Urothelium cell line (cell line): ENCODE data around the gene PDLIM3.
"Not testable (repeated sequence)": the region's sequence is repeated elsewhere in the genome, so short reads cannot be mapped to it uniquely, and the experiment has no call there.

Experiments used
- DNase-seq: peaks from one replicate; pipeline ENCODE4 v3.0.0; 2011; ENCODE audit warnings: low spot score, mixed read lengths
- FAIRE-seq: peaks from 2 replicates; lab custom pipeline; 2011; peaks lifted over from hg19 to GRCh38; lab: Jason Lieb, UNC

PDLIM3 gene

DNA sequence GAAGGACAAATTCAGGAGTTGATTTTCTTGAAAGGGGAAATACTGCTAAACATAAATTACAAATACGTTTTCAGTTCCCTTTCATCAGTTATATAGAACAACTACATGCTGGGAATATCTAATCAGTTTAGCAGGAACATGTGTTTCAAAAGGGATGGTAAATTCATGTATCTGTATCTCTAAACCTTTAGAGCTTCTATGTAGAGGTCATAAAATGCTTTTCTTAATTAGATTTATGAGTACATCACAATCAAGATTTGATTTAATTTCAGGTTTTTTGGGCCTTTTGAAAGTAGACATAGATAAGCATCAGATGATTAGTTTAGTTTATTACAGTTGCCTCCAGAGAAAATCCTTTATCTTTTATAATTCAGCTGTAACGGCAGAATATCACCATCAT, 12.9 kb downstream of the PDLIM3 start:
- DNase-seq: no peak
- no peak for FAIRE-seq

DNA sequence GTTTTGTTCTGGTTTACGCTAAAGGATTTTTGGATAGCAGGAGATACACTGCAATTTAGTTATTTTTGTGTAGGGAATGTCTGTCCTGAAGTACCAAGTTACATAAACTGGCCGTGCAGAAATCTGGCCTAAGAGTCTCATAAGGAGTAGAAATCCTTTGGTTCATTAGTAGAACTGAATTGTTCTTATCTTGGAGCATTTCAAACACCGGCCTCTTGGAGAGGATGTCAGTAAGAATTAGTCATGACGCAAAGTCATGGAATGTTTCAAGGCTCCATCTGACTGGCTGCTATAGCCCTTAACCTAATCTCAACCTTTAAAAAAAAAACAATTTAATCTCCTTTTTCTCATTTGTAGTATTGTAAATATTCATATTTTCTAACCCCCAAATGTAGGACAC, 15.2 kb downstream of the PDLIM3 start:
- FAIRE-seq (no peak), DNase-seq (no peak)

DNA sequence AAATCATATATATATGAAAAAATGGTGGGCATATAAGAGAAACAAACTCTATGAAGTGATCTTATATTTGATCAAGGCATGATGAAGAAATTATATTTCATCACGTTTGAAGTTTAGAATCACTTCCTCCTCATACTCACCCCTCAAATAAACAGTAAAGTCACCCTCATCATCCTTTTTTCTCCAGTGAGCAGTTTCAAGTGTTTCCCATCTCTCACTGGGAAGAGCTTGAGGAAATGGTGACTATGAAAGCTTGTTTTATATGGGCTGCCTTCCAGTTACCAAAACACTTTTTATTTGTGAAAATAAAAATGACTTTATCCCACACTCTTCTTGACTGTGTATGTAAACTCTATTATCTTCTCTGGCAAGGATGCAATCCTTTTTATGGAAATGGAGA, 16.8 kb downstream of the PDLIM3 start:
- no peak for FAIRE-seq
- no peak for DNase-seq

- DNase-seq: no peak
- no peak for FAIRE-seq
Observed at GRCh38 chr4:185518069-185518468, 17.2 kb downstream of the PDLIM3 start.

- DNase-seq (no peak), FAIRE-seq (no peak)
Observed at GRCh38 chr4:185515248-185515647, 20.1 kb downstream of the PDLIM3 start.

- DNase-seq (no peak), FAIRE-seq (no peak)
Observed at GRCh38 chr4:185514182-185514697, 21.1 kb downstream of the PDLIM3 start.

DNA sequence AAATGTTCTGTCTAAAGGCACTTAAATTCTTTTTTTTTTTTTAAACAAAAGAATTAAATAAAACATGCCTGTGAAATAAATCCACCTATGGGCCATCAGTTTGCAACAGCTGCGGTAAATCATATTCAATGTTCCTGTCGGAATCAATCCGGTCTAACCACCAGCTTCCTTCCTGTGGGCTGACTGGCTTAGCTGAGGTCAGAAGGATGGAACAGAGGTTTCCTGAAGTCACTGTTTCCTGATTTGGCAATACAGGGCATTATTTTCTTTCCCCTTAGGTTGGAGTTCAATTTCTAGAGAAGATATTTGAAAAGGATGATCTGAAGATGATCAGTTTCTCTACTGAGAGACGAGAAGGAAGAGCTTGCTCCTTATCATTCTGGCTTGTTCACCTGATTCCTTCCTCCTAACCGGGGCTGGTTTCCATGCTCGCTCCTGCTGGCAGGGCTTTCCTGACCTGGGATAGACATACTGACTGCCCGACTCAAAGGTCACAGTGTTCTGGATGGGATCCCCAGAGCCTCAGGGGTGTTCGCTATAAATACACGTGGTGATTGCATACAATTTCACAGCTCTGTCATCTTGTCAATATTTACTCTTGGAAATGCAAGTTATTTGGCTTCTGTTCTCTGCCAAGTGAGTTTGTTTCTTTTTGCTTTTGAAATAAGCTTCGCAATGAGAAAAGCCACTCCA, 21.7 kb downstream of the PDLIM3 start:
- DNase-seq: no peak
- FAIRE-seq: no peak

DNA sequence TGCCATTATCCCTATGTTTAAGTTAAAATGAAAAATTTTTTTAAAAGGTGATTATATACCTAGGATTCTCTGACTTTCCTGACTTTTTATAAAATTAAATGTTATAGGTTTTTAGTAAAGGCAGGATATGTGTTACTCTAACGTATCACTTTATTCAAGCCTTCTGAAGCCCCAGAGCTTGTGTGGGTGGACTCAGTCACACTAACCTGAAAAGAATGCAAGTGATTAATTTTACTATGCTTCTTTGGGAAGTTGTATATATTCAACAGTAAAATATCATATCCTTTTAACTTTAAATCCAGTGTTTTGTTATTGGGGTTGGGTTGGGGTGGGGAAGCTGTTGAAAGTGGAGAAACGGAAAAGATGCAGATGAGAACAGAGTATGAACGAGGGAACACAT, 22.8 kb downstream of the PDLIM3 start:
- FAIRE-seq: no peak
- no peak for DNase-seq

DNA sequence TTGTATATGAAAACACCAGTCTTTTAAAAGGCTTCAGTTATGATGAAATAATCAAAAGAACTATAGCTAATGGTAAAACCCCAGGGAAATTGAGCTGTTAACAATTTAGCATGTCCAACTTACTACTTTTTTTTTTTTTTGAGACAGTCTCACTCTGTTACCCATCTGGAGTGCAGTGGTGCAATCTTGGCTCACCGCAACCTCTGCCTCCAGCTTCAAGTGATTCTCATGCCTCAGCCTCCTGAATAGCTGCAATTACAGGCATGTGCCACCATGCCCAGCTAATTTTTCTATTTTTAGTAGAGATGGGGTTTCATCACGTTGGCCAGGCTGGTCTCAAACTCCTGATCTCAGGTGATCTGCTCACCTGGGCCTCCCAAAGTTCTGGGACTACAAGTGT, 24.1 kb downstream of the PDLIM3 start:
- FAIRE-seq: not testable (repeated sequence)

DNA sequence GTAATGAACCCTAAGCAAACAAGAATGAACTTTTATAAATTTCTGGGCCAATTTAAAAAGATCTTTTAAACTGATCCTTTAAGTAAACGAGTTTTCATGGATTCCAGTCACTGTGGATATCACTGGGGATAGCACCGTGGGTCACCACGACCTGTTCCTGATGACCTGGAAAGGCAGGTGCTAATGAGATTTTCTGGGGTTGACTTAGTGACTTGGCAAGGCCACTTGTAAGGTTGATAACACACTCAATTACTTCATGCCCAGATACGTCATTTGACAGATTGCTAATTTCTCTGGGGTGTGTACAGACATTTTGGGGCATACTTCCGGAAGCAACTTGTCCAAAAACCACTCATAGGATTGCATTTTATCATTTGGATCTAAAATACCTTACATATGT, 24.5 kb downstream of the PDLIM3 start:
- DNase-seq: no peak

More for the DNA sequence above, 24.1 kb downstream of the PDLIM3 start:
- DNase-seq: not testable (repeated sequence)

DNA sequence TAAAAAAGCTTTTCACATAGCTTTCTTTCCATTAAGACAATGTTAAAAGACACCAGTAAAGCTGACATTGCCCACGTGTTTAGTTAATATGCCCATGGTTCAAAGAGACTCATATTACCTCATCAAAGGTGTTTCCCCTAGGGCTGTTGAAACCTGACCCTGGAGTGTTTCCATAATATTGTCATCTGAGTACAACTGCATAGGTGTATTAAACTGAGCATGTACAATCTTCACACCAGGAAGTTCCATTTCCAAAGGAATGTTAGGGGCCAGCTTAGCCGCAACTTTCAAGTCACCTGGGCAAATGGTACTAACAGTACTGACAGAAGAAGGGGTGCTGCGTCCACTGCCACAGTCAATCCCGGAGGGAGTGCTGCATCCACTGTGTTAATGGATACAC, 27.1 kb downstream of the PDLIM3 start:
- DNase-seq: no peak
- no peak for FAIRE-seq

More for the DNA sequence above, 24.5 kb downstream of the PDLIM3 start:
- no peak for FAIRE-seq

DNA sequence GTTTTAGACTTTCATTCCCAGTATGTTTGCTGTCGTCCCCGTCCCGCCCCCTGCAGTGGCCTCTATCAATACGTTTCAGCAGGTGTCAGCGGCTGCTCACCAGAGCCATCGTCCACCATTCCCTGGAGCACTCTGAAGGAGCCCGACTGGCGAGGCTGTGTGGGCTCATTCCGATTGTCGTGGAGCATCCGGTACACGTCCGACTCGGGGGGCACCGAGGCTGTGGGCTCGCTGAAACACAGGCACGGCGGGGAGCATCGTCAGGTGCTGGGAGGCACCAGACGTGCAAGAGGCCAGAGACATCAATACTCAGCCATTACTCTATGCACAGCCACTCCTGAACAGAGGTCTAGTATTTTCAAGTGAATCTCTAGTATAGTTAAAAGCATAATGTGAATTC, 28.9 kb downstream of the PDLIM3 start:
- no peak for FAIRE-seq
- no peak for DNase-seq

DNA sequence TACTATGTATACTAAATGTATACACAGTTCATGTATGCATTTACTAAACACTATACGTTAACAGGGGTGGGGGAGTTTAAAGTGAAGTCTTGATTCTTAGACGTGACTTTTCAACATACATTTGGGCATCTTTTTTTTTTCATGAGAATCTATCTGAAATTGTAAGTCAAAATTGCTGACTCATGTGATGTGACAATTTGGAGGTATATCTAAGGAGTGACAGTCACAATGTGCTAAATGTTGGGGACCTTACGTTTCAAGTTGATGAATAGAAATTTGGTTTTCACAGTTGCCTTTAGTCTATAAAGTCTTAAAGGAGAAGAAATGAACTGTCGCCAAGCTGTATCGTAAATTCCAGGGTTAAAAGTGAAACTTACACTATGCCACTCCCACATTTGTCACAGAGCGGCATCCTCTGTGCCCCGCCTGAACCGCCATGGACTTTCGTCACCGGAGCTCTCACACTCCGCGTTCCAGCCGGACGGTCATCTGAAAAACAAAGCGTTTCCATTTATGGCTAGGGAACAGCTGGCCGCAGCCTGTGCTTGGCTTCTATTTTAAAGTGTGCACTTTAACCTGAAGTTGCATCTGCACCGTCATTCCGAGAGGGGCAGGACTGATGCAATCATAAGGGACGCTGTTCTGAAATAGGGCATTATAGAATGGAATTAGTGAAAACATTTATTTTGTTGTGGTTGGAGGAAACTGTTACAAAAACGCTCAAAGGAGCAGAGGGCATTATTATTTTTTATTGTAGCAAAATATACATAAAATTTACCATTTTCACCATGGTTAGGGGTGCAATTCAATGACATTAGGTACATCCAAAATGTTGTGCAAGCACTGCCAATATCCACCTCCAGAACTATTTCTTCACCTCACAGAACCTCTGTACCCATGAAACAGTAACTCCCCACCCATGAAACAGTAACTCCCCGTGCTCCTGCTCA, 30.9 kb downstream of the PDLIM3 start:
- FAIRE-seq (no peak), DNase-seq (no peak)

- DNase-seq: no peak
- FAIRE-seq: no peak
Observed at GRCh38 chr4:185502386-185502785, 32.9 kb downstream of the PDLIM3 start.

DNA sequence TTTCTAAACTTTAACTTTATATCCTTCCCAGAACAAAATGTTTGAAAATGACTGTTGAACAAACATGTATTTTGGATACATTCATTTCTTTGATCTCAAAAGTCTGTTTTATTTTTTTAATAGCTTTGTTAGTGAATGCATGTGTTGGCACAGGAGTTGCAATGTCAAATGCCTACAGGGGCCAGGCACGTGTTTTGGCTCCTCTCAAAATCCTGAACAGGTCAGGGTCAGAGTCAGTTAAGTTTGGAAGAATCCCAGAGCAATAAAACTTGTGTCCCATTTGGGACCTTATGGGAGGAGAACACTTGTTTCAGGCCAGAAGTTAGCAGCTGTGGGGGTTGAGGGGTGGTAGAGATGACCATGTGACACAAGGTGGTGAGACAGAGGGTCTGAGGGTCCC, 34.7 kb downstream of the PDLIM3 start:
- FAIRE-seq: no peak
- no peak for DNase-seq

- no peak for DNase-seq
- no peak for FAIRE-seq
Observed at GRCh38 chr4:185500035-185500434, 35.3 kb downstream of the PDLIM3 start.

- DNase-seq (no peak), FAIRE-seq (no peak)
Observed at GRCh38 chr4:185488650-185489049, 46.7 kb downstream of the PDLIM3 start.

GRCh38 chr4:185481401-185481800, 53.9 kb downstream of the PDLIM3 start:
- no peak for FAIRE-seq

GRCh38 chr4:185480016-185480732, 55.1 kb downstream of the PDLIM3 start:
- no peak for FAIRE-seq
- DNase-seq: no peak

More at GRCh38 chr4:185481401-185481800, 53.9 kb downstream of the PDLIM3 start:
- no peak for DNase-seq

DNA sequence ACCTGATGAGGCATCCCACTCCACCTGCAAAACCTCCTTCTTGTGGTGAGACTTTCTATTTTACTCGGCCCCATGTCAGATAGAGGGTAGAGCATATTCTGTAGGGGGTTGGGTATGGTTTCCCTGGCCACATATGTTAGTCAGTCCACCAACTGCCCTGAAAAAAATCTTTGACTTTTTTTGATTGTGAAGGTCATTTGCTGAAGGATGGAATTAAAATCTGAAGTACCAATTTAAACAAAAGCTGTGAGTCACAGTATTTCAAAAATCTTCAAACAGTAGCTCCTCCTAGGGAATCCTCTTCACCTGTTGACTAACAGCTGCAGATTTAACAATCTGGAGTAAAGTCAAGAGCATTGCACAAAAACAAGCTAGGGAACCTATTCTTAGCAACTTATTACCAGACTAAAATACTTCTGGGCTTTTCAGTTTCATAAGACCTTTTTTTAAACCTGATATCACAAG, 55.8 kb downstream of the PDLIM3 start:
- DNase-seq (no peak), FAIRE-seq (no peak)

DNA sequence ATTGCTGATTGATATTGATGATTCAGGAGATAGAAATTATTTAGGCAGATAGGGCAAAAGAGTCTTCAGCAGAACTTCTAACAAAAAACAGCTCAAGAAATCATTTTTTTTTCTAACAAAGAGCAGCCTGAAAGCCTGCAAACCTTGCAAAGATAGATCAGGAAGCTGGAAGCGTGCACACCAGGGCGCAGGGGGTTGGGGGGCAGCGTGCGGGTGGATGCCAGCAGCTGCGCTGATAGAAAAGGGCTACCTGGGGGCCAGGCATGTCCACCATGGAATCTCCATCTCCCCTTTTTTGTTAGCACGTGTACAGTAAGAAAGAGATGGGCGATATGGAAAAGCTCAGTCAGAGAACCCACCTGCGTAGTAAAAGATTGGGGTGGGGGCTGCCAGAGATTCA, 62.1 kb downstream of the PDLIM3 start:
- FAIRE-seq: no peak

More for the DNA sequence above, 62.1 kb downstream of the PDLIM3 start:
- no peak for DNase-seq
